Skin of body (tissue), 2 donors: ENCODE measurements around the gene CDHR5. TPM values are rescaled to one million over a fixed set of nuclear protein-coding genes. Genes with fewer than 3 reads are reported as not detected.
"Not testable (repeated sequence)": the region's sequence is repeated elsewhere in the genome, so short reads cannot be mapped to it uniquely, and the experiment has no call there.

Experiments
- DNase-seq: peaks from one replicate; lab custom pipeline; 2025; lab: John Stamatoyannopoulos, UW
- total RNA-seq: library from RNA; depleted of rRNA; stranded (reverse); fragments of >200 nt; gene quantifications from one replicate; pipeline ENCODE4 v1.2.3, GENCODE V29; 2014

CDHR5 gene
- total RNA-seq, 1 donor from 2014 or later = not detected

- no peak for DNase-seq
Measured at GRCh38 chr11:587978-588380, 36.8 kb downstream of the CDHR5 start.

GRCh38 chr11:587546-587945, 37.2 kb downstream of the CDHR5 start:
- DNase-seq = no peak

- no peak for DNase-seq
Measured at GRCh38 chr11:586376-587316, 38.1 kb downstream of the CDHR5 start.

GRCh38 chr11:584287-584686, 40.5 kb downstream of the CDHR5 start:
- no peak for DNase-seq

- DNase-seq = no peak
Measured at GRCh38 chr11:581752-582151, 43.0 kb downstream of the CDHR5 start.

GRCh38 chr11:581342-581741, 43.4 kb downstream of the CDHR5 start:
- no peak for DNase-seq

- no peak for DNase-seq
Measured at GRCh38 chr11:579830-580601, 44.7 kb downstream of the CDHR5 start.

- no peak for DNase-seq
Measured at GRCh38 chr11:578276-579035, 46.3 kb downstream of the CDHR5 start.

- DNase-seq = no peak
Measured at GRCh38 chr11:577611-577894, 47.2 kb downstream of the CDHR5 start.

GRCh38 chr11:576811-577610, 47.7 kb downstream of the CDHR5 start:
- DNase-seq = no peak

- DNase-seq = peak; percentile 97
Measured at GRCh38 chr11:575996-576768, 48.6 kb downstream of the CDHR5 start, which contains the start of gene PHRF1. Gene PHRF1 (plus strand): TSS chr11:576470. CDS start chr11:581513, 5,043 bp downstream.

- DNase-seq = no peak
Measured at GRCh38 chr11:575313-575995, 49.3 kb downstream of the CDHR5 start.

GRCh38 chr11:574632-575312, 50.0 kb downstream of the CDHR5 start:
- no peak for DNase-seq

GRCh38 chr11:574031-574570, 50.7 kb downstream of the CDHR5 start:
- DNase-seq = not testable (repeated sequence)

GRCh38 chr11:573146-573759, 51.5 kb downstream of the CDHR5 start:
- DNase-seq = no peak

- no peak for DNase-seq
Measured at GRCh38 chr11:571802-572185, 53.0 kb downstream of the CDHR5 start.

- DNase-seq = no peak
Measured at GRCh38 chr11:569158-569885, 55.4 kb downstream of the CDHR5 start.
